CD14-positive monocyte (primary cell): Measurements from ENCODE around the gene ENOSF1. TPM values are rescaled to one million over a fixed set of nuclear protein-coding genes. Genes with fewer than 3 reads are reported as not detected.

Experiments
- DNase-seq, 3 donors: peaks; one replicate each; pipeline ENCODE4 v3.0.0-alpha.2; 2011 to 2022
- H2AFZ ChIP-seq: 2 replicates; pipeline ENCODE4 v1.6.0; 2012; ENCODE audit warnings: mild to moderate bottlenecking, low read depth, low read length, inconsistent platforms; ENCODE audit not compliant: insufficient read depth, poor library complexity, severe bottlenecking
- H3K27ac ChIP-seq, 2 donors: 1 replicate in 1 of 2; 2 replicates in 1 of 2; pipeline ENCODE4 v1.5.1; 2012 to 2013; ENCODE audit warnings: low read length in 2 of 2, control low read depth in 1 of 2, inconsistent platforms in 1 of 2, low read depth in 1 of 2, mild to moderate bottlenecking in 1 of 2
- H3K27me3 ChIP-seq, 2 donors: one replicate each; pipeline versions ENCODE4 v1.6.0 to v1.6.1; 2011 to 2013; ENCODE audit warnings: low read length in 2 of 2; ENCODE audit not compliant: control insufficient read depth in 2 of 2, insufficient read depth in 2 of 2
- H3K36me3 ChIP-seq, 2 donors: replicated peaks in 1 of 2; 1 replicate in 1 of 2; 2 replicates in 1 of 2; pipeline versions ENCODE4 v1.5.1 to v1.6.1; 2012 to 2013; ENCODE audit warnings: low read length in 2 of 2, control low read depth in 1 of 2, inconsistent platforms in 1 of 2, mild to moderate bottlenecking in 1 of 2; ENCODE audit not compliant: insufficient read depth in 2 of 2, control insufficient read depth in 1 of 2
- H3K4me1 ChIP-seq, 2 donors: 1 replicate in 1 of 2; 2 replicates in 1 of 2; pipeline versions ENCODE4 v1.5.1 to v1.6.1; 2012 to 2013; ENCODE audit warnings: low read length in 2 of 2, control low read depth in 1 of 2, inconsistent platforms in 1 of 2, mild to moderate bottlenecking in 1 of 2, moderate library complexity in 1 of 2; ENCODE audit not compliant: insufficient read depth in 2 of 2, control insufficient read depth in 1 of 2
- H3K4me2 ChIP-seq: replicated peaks from 2 replicates; pipeline ENCODE3; 2012; ENCODE audit warnings: low read length, moderate library complexity, mild to moderate bottlenecking; ENCODE audit not compliant: poor library complexity, severe bottlenecking; ENCODE audit errors: extremely low read depth
- H3K4me3 ChIP-seq, 3 experiments: fragments of 200-600 bp in 1 of 3; sonication (generic) in 1 of 3; replicated peaks in 1 of 3; 1 replicate in 2 of 3; 2 replicates in 1 of 3; pipeline ENCODE4 v1.5.1; 2011 to 2013; ENCODE audit warnings: low read length in 3 of 3, mild to moderate bottlenecking in 3 of 3, control low read depth in 2 of 3, low read depth in 2 of 3, inconsistent platforms in 1 of 3, moderate library complexity in 1 of 3
- H3K79me2 ChIP-seq: 2 replicates; pipeline ENCODE4 v1.6.0; 2012; ENCODE audit warnings: mild to moderate bottlenecking, control low read depth, inconsistent platforms, low read length, moderate library complexity; ENCODE audit not compliant: insufficient read depth
- H3K9ac ChIP-seq: 2 replicates; pipeline ENCODE4 v1.6.0; 2017; ENCODE audit warnings: low read length, mild to moderate bottlenecking; ENCODE audit not compliant: insufficient read depth, poor library complexity, severe bottlenecking
- H3K9me3 ChIP-seq, 2 donors: replicated peaks in 1 of 2; 1 replicate in 1 of 2; 2 replicates in 1 of 2; pipeline versions ENCODE4 v1.5.1 to v1.6.1; 2012 to 2013; ENCODE audit warnings: low read length in 2 of 2, control low read depth in 1 of 2; ENCODE audit not compliant: control insufficient read depth in 1 of 2, insufficient read depth in 1 of 2
- H4K20me1 ChIP-seq: 2 replicates; pipeline ENCODE4 v1.6.0; 2012; ENCODE audit warnings: mild to moderate bottlenecking, low read length, control low read depth, moderate library complexity; ENCODE audit not compliant: insufficient read depth
- H3K27ac Mint-ChIP-seq, 7 donors: one replicate each; pipeline ENCODE4 v1.8.0; 2020; ENCODE audit warnings: mild to moderate bottlenecking in 7 of 7, mixed read lengths in 7 of 7, moderate library complexity in 6 of 7, inconsistent platforms in 2 of 7
- H3K27me3 Mint-ChIP-seq, 3 donors: one replicate each; pipeline ENCODE4 v1.8.0; 2021 to 2022; ENCODE audit warnings: low read depth in 3 of 3, mild to moderate bottlenecking in 3 of 3, mixed read lengths in 3 of 3, moderate library complexity in 3 of 3, inconsistent platforms in 1 of 3
- H3K36me3 Mint-ChIP-seq, 2 donors: one replicate each; pipeline ENCODE4 v1.8.0; 2020; ENCODE audit warnings: mixed read lengths in 2 of 2, inconsistent platforms in 1 of 2, mild to moderate bottlenecking in 1 of 2
- H3K4me1 Mint-ChIP-seq: one replicate; pipeline ENCODE4 v1.8.0; 2020; ENCODE audit warnings: mild to moderate bottlenecking, mixed read lengths
- H3K4me3 Mint-ChIP-seq, 2 donors: one replicate each; pipeline ENCODE4 v1.8.0; 2020; ENCODE audit warnings: mild to moderate bottlenecking in 2 of 2, mixed read lengths in 2 of 2, moderate library complexity in 1 of 2
- H3K9me3 Mint-ChIP-seq, 7 donors: one replicate each; pipeline ENCODE4 v1.8.0; 2020 to 2022; ENCODE audit warnings: mixed read lengths in 7 of 7, mild to moderate bottlenecking in 6 of 7, moderate library complexity in 6 of 7, inconsistent platforms in 2 of 7
- WGBS: methylation state at CpG from one replicate; pipeline ENCODE4 v1.1.5; 2013; ENCODE audit warnings: missing lambda C conversion rate; ENCODE audit not compliant: insufficient coverage; 5-methylcytosine and 5-hydroxymethylcytosine counted together
- intact Hi-C, 2 donors: fragments of 100-400 bp; cut with micrococcal nuclease; formaldehyde crosslinking; loops; one replicate each; pipeline versions ENCODE4 v1.15.0 to v1.15.1; 2023
- polyA plus RNA-seq, 3 donors: library from polyadenylated mRNA; depleted of rRNA in 1 of 3; unstranded in 2 of 3; stranded (reverse) in 1 of 3; fragments of 300-500 nt in 2 of 3; fragments of >200 nt in 1 of 3; fragmentation: Illumina TruSeq in 2 of 3; gene quantifications; 1 replicate in 2 of 3; 2 replicates in 1 of 3; pipeline ENCODE4 v1.2.3, GENCODE V29; 2012 to 2021
- TF ChIP-seq, protein P1 (sequence below): fragments of 200-600 bp; IDR thresholded peaks from one replicate; pipeline ENCODE4 v1.8.0; 2022; ENCODE audit warnings: antibody characterized with exemption, mild to moderate bottlenecking

ENOSF1 gene
- polyA plus RNA-seq, 3 donors: 2.2 to 11.6 (median 2.3) TPM

DNA sequence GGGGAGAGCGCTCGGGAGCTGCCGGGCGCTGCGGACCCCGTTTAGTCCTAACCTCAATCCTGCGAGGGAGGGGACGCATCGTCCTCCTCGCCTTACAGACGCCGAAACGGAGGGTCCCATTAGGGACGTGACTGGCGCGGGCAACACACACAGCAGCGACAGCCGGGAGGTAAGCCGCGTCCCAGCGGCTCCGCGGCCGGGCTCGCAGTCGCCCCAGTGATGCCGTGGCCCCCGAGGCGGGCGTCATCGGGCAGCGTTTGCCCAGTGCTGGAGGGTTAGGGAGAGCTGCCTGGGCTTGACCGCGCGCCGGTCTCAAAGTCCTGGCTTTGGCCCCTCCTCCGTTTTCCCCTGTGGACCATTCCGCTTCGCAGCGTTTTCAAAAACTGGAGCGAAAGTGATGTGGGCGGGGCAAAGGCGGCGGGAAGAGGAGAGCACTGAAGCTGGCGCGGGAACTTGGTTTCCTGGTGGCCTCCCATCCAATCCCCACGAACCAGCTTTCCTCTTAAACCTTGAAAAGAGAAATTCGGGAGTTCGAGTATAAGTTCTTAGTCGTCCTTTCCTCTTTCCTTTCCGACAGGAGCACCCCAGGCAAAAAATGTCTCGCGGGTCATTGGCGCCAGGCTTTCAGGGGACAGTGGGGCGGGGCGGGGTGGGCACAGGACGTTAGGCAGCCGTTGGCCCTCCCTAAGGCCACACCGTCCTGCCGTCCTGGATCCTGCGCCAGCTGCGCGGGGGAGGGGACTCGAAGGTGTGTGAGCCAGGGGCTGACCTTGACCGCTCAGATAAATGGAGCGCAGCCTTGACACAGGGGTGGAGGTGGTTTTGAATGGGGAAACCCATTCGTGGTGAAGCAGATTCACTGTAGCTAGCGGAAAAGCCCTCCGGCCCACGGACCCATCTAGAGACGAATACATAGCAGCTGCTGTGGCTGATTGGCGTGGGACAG lies 54.2 kb downstream of the ENOSF1 start:
- H3K4me3 Mint-ChIP-seq: peak overlapping the region; percentile 91 to 95
- H3K9me3 ChIP-seq: peaks cover 0 to 4% of the 10 kb centered on the region in 2 donors
- H4K20me1 ChIP-seq: no peaks in the 10 kb centered on the region
- H3K79me2 ChIP-seq: peaks cover 76% of the 10 kb centered on the region
- H3K4me1 ChIP-seq: peaks cover 13 to 26% of the 10 kb centered on the region in 2 donors
- peaks cover 0 to 9% (median 2%) of the 10 kb centered on the region in 7 donors for H3K9me3 Mint-ChIP-seq
- intact Hi-C loops: no loop called here
- no peak overlapping the region for H3K27ac ChIP-seq
- 0% methylated on average over 45 of the region's 72 CpGs for WGBS
- H3K27me3 Mint-ChIP-seq: peaks cover 14 to 20% (median 16%) of the 10 kb centered on the region in 3 donors
- TF ChIP-seq, protein P1, sequence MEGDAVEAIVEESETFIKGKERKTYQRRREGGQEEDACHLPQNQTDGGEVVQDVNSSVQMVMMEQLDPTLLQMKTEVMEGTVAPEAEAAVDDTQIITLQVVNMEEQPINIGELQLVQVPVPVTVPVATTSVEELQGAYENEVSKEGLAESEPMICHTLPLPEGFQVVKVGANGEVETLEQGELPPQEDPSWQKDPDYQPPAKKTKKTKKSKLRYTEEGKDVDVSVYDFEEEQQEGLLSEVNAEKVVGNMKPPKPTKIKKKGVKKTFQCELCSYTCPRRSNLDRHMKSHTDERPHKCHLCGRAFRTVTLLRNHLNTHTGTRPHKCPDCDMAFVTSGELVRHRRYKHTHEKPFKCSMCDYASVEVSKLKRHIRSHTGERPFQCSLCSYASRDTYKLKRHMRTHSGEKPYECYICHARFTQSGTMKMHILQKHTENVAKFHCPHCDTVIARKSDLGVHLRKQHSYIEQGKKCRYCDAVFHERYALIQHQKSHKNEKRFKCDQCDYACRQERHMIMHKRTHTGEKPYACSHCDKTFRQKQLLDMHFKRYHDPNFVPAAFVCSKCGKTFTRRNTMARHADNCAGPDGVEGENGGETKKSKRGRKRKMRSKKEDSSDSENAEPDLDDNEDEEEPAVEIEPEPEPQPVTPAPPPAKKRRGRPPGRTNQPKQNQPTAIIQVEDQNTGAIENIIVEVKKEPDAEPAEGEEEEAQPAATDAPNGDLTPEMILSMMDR: no peak
- H3K36me3 Mint-ChIP-seq: peaks cover 22 to 30% of the 10 kb centered on the region in 2 donors
- H3K36me3 ChIP-seq: no peaks in the 10 kb centered on the region
- peak overlapping the region in 3 of 7 donors; percentile 15 to 48 (median 30) for H3K27ac Mint-ChIP-seq
- peak overlapping the region; percentile 60 for H3K9ac ChIP-seq
- peaks cover 0 to 9% of the 10 kb centered on the region in 2 donors for H3K27me3 ChIP-seq
- peaks cover 38% of the 10 kb centered on the region for H3K4me1 Mint-ChIP-seq
- peak; percentile 23 to 36 (median 34) for DNase-seq
- peak overlapping the region; percentile 63 to 95 (median 79) for H3K4me3 ChIP-seq
- peak overlapping the region; percentile 92 for H2AFZ ChIP-seq
- peak overlapping the region; percentile 100 for H3K4me2 ChIP-seq

DNA sequence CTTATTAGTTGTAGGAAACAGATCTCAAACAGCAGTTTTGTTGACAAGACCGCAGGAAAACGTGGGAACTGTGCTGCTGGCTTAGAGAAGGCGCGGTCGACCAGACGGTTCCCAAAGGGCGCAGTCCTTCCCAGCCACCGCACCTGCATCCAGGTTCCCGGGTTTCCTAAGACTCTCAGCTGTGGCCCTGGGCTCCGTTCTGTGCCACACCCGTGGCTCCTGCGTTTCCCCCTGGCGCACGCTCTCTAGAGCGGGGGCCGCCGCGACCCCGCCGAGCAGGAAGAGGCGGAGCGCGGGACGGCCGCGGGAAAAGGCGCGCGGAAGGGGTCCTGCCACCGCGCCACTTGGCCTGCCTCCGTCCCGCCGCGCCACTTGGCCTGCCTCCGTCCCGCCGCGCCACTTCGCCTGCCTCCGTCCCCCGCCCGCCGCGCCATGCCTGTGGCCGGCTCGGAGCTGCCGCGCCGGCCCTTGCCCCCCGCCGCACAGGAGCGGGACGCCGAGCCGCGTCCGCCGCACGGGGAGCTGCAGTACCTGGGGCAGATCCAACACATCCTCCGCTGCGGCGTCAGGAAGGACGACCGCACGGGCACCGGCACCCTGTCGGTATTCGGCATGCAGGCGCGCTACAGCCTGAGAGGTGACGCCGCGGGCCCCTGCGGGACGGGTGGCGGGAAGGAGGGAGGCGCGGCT lies 55.0 kb downstream of the ENOSF1 start, which contains the start of gene TYMS:
TYMS (plus strand) TSS at position 343 of the 690 bp plus-strand sequence; CDS start at position 433, 90 bp downstream.
- H3K27ac ChIP-seq: no peak within 1 kb of the TSS
- TF ChIP-seq, protein P1: no peak
- intact Hi-C loops: no loop called here
- peak within 1 kb of the TSS in 3 of 7 donors; percentile 15 to 48 (median 30) for H3K27ac Mint-ChIP-seq
- H3K4me3 Mint-ChIP-seq: peak within 1 kb of the TSS; percentile 91 to 95
- H3K4me3 ChIP-seq: peak within 1 kb of the TSS; percentile 63 to 95 (median 79)
- H3K4me1 ChIP-seq: peaks cover 13 to 32% of the 10 kb centered on the region in 2 donors
- peak within 1 kb of the TSS; percentile 100 for H3K4me2 ChIP-seq
- DNase-seq: no peak
- peaks cover 14 to 20% (median 16%) of the 10 kb centered on the region in 3 donors for H3K27me3 Mint-ChIP-seq
- H3K9ac ChIP-seq: peak within 1 kb of the TSS; percentile 60
- peaks cover 22 to 30% of the 10 kb centered on the region in 2 donors for H3K36me3 Mint-ChIP-seq
- H3K9me3 Mint-ChIP-seq: peaks cover 0 to 9% (median under 1%) of the 10 kb centered on the region in 7 donors
- no peaks in the 10 kb centered on the region for H4K20me1 ChIP-seq
- H2AFZ ChIP-seq: peak within 1 kb of the TSS; percentile 92
- peaks cover 40% of the 10 kb centered on the region for H3K4me1 Mint-ChIP-seq
- H3K79me2 ChIP-seq: peaks cover 79% of the 10 kb centered on the region
- H3K27me3 ChIP-seq: peaks cover 0 to 9% of the 10 kb centered on the region in 2 donors
- WGBS: under 1% methylated on average over 79 of the region's 79 CpGs
- no peaks in the 10 kb centered on the region for H3K36me3 ChIP-seq
- peaks cover 0 to 4% of the 10 kb centered on the region in 2 donors for H3K9me3 ChIP-seq
